K562 (cell line): ENCODE measurements around the gene NT5C. TPM values are rescaled to one million over a fixed set of nuclear protein-coding genes. Genes with fewer than 3 reads are reported as not detected.

ENCODE experiments used
- ATAC-seq: fragments of 200-7000 bp; cut with Tn5 transposase; 3 replicates; pipeline ENCODE4 v1.9.1; 2020; ENCODE audit warnings: moderate library complexity
- BruUV-seq: library from RNA; stranded (reverse); fragments of 400-500 nt; replicated peaks from 2 replicates; lab custom pipeline; 2021; lab: Mats Ljungman, UMichigan
- CTCF ChIA-PET: fragments of 300-600 bp; formaldehyde crosslinking; extraction: SDS; loops from one replicate; lab custom pipeline; 2021; ENCODE audit warnings: low intra/inter-chr PET ratio; lab: Yijun Ruan, JAX
- POLR2A ChIA-PET: fragments of 300-600, 350-650 bp; sonication (Branson Sonifier 250); formaldehyde crosslinking; extraction: SDS; loops from one replicate; lab custom pipeline; 2021; ENCODE audit warnings: antibody characterized with exemption, inconsistent platforms; lab: Yijun Ruan, JAX
- DNase-seq, 4 experiments: peaks; one replicate each; pipeline versions ENCODE4 v3.0.0 to v3.0.0-alpha.2; 2011 to 2018; ENCODE audit warnings: low spot score in 3 of 4, mixed read lengths in 3 of 4; ENCODE audit errors: extremely low read depth in 1 of 4
- FAIRE-seq: peaks from 2 replicates; lab custom pipeline; 2011; peaks lifted over from hg19 to GRCh38; lab: Jason Lieb, UNC
- H2AFZ ChIP-seq: 2 replicates; pipeline ENCODE4 v1.6.0; 2011; ENCODE audit warnings: low read depth, low read length, control low read depth, inconsistent platforms
- H3K27ac ChIP-seq: fragments of 200-600 bp; 3 replicates; pipeline ENCODE4 v1.8.0; 2011; ENCODE audit warnings: low read depth, mild to moderate bottlenecking, control low read depth, inconsistent platforms, low read length, moderate library complexity, mixed read lengths; ENCODE audit errors: extremely low read depth
- H3K27me3 ChIP-seq, 2 experiments: fragments of 300-600 bp in 1 of 2; 2 replicates in 1 of 2; 3 replicates in 1 of 2; pipeline versions ENCODE4 v1.6.0 to v1.8.0; 2011; ENCODE audit warnings: inconsistent platforms in 2 of 2, low read length in 2 of 2, mild to moderate bottlenecking in 1 of 2, mixed read lengths in 1 of 2, moderate library complexity in 1 of 2; ENCODE audit not compliant: control insufficient read depth in 2 of 2, insufficient read depth in 2 of 2
- H3K36me3 ChIP-seq: fragments of 300-600 bp; 3 replicates; pipeline ENCODE4 v1.8.0; 2011; ENCODE audit warnings: mild to moderate bottlenecking, low read length, inconsistent platforms; ENCODE audit not compliant: control insufficient read depth, insufficient read depth
- H3K4me1 ChIP-seq, 2 experiments: fragments of 200-600 bp in 1 of 2; replicated peaks in 1 of 2; 2 replicates in 1 of 2; 3 replicates in 1 of 2; pipeline versions ENCODE4 v1.5.1 to v1.8.0; 2011; ENCODE audit warnings: inconsistent platforms in 2 of 2, low read length in 2 of 2, mild to moderate bottlenecking in 1 of 2, mixed read lengths in 1 of 2, moderate library complexity in 1 of 2; ENCODE audit not compliant: control insufficient read depth in 2 of 2, insufficient read depth in 2 of 2
- H3K4me2 ChIP-seq: 2 replicates; pipeline ENCODE4 v1.6.1; 2011; ENCODE audit warnings: low read length, control low read depth, inconsistent platforms, mixed read lengths; ENCODE audit not compliant: insufficient read depth
- H3K4me3 ChIP-seq: fragments of 200-600 bp; sonication (generic), shearing (Covaris generic); 2 replicates; pipeline ENCODE4 v1.5.1; 2016; ENCODE audit warnings: control low read depth, inconsistent platforms
- H3K79me2 ChIP-seq: fragments of 200-600 bp; 3 replicates; pipeline ENCODE4 v1.8.0; 2011; ENCODE audit warnings: low read length, inconsistent platforms; ENCODE audit not compliant: control insufficient read depth, insufficient read depth
- H3K9ac ChIP-seq, 2 experiments: 2 replicates each; pipeline versions ENCODE4 v1.6.0 to v1.6.1; 2011; ENCODE audit warnings: low read depth in 2 of 2, low read length in 2 of 2, control low read depth in 1 of 2, inconsistent platforms in 1 of 2, mild to moderate bottlenecking in 1 of 2, mixed read lengths in 1 of 2; ENCODE audit not compliant: insufficient read depth in 1 of 2
- H3K9me1 ChIP-seq: one replicate; pipeline ENCODE4 v1.6.0; 2011; ENCODE audit warnings: inconsistent platforms, mild to moderate bottlenecking, low read length, moderate library complexity; ENCODE audit not compliant: control insufficient read depth, insufficient read depth
- H3K9me3 ChIP-seq: replicated peaks from 2 replicates; pipeline ENCODE4 v1.5.1; 2011; ENCODE audit warnings: low read depth, low read length, inconsistent platforms; ENCODE audit not compliant: control insufficient read depth, insufficient read depth
- H4K20me1 ChIP-seq: replicated peaks from 2 replicates; pipeline ENCODE4 v1.6.1; 2011; ENCODE audit warnings: low read length, inconsistent platforms, mixed read lengths; ENCODE audit not compliant: control insufficient read depth, insufficient read depth
- CHAMP1 ChIP-seq: fragments of 450-650 bp; IDR thresholded peaks from 2 replicates; pipeline ENCODE4 v1.6.1; 2016; ENCODE audit warnings: mild to moderate bottlenecking
- CREM ChIP-seq: IDR thresholded peaks from 2 replicates; pipeline ENCODE4 v1.6.1; 2014; ENCODE audit warnings: antibody characterized with exemption, low read depth
- E2F1 ChIP-seq: sonication (generic); formaldehyde crosslinking; IDR thresholded peaks from 2 replicates; pipeline ENCODE4 v1.8.1; 2023; ENCODE audit warnings: mild to moderate bottlenecking, missing genetic modification reagents, moderate library complexity
- HES1 ChIP-seq: fragments of 450-650 bp; IDR thresholded peaks from 2 replicates; pipeline ENCODE4 v1.6.1; 2016; ENCODE audit warnings: low read depth, mild to moderate bottlenecking, moderate library complexity
- MED1 ChIP-seq: sonication (generic); formaldehyde crosslinking; IDR thresholded peaks from 2 replicates; pipeline ENCODE4 v1.8.1; 2023; ENCODE audit warnings: missing genetic modification reagents, borderline replicate concordance
- MTA3 ChIP-seq: fragments of 450-650 bp; formaldehyde crosslinking; IDR thresholded peaks from 2 replicates; pipeline ENCODE4 v1.6.1; 2017; ENCODE audit warnings: mild to moderate bottlenecking, borderline replicate concordance
- MYNN ChIP-seq, 2 experiments: sonication (generic); formaldehyde crosslinking in 1 of 2; IDR thresholded peaks; 2 replicates each; pipeline versions ENCODE4 v1.5.0 to v1.6.1; 2016 to 2020; ENCODE audit warnings: antibody characterized with exemption in 1 of 2, missing genetic modification reagents in 1 of 2
- SRF ChIP-seq, 2 experiments: fragments of 250-450, 450-650 bp in 1 of 2; sonication (Bioruptor Pico) in 1 of 2; sonication (generic) in 1 of 2; formaldehyde crosslinking; IDR thresholded peaks; 2 replicates each; pipeline versions ENCODE4 v1.5.0 to v1.5.1; 2020 to 2022; ENCODE audit warnings: mild to moderate bottlenecking in 1 of 2, missing genetic modification reagents in 1 of 2
- STAT5A ChIP-seq: IDR thresholded peaks from 2 replicates; pipeline ENCODE4 v1.6.1; 2012; ENCODE audit warnings: low read length, inconsistent platforms, borderline replicate concordance
- THAP7 ChIP-seq: fragments of 250-450 bp; sonication (Bioruptor Pico); IDR thresholded peaks from 2 replicates; pipeline ENCODE4 v1.5.0; 2021
- THRAP3 ChIP-seq: fragments of 450-650 bp; IDR thresholded peaks from 2 replicates; pipeline ENCODE4 v1.6.1; 2016; ENCODE audit warnings: mild to moderate bottlenecking, inconsistent platforms, borderline replicate concordance
- ZNF699 ChIP-seq: fragments of 250-450 bp; sonication (Bioruptor Pico); IDR thresholded peaks from 2 replicates; pipeline ENCODE4 v1.8.0; 2021; ENCODE audit warnings: mild to moderate bottlenecking, moderate library complexity; ENCODE audit not compliant: insufficient replicate concordance
- ZNF740 ChIP-seq, 3 experiments: fragments of 200-800 bp in 1 of 3; sonication (Bioruptor generic) in 1 of 3; sonication (generic) in 1 of 3; formaldehyde crosslinking in 1 of 3; IDR thresholded peaks; 2 replicates each; pipeline versions ENCODE4 v1.6.1 to v1.8.0; 2016 to 2022; ENCODE audit warnings: mild to moderate bottlenecking in 2 of 3, missing compliant biosample characterization in 2 of 3, missing genetic modification characterization in 2 of 3, missing genetic modification reagents in 1 of 3
- WGBS: fragments of 100-300 bp; shearing (Covaris generic); methylation state at CpG from one replicate; pipeline ENCODE4 v1.1.6; 2016; ENCODE audit warnings: low coverage, mixed read lengths; ENCODE audit not compliant: insufficient coverage; ENCODE audit errors: missing lambda C conversion rate; 5-methylcytosine and 5-hydroxymethylcytosine counted together
- in situ Hi-C: fragments of 300-500 bp; cut with MboI; formaldehyde crosslinking; loops from 4 replicates; pipeline ENCODE4 v1.15.0; 2018; ENCODE audit warnings: inconsistent platforms, mixed read lengths
- intact Hi-C: fragments of 100-400 bp; cut with micrococcal nuclease; formaldehyde crosslinking; loops from 2 replicates; pipeline ENCODE4 v1.14.2; 2022
- polyA plus RNA-seq, 8 experiments: library from polyadenylated mRNA; depleted of rRNA in 4 of 8; stranded (reverse) in 5 of 8; unstranded in 3 of 8; fragments of >200 nt; fragmentation: Nextera tagmentation in 2 of 8; fragmentation: Illumina TruSeq in 1 of 8; extraction: Ambion mirVana in 2 of 8; extraction: Trizol in 1 of 8; gene quantifications; 2 replicates each; pipeline versions ENCODE4 v1.2.1 to v1.2.3, GENCODE V29; 2011 to 2014; ENCODE audit warnings: inconsistent platforms in 1 of 8, missing spikeins in 1 of 8
- total RNA-seq, 7 experiments: library from RNA; depleted of rRNA in 6 of 7; stranded (reverse); fragments of >200 nt in 6 of 7; fragmentation: Illumina TruSeq in 2 of 7; extraction: Trizol in 2 of 7; gene quantifications; 2 replicates each; pipeline versions ENCODE4 v1.2.1 to v1.2.3, GENCODE V29; 2011 to 2021; ENCODE audit warnings: low replicate concordance in 1 of 7

The NT5C gene
- total and polyA plus RNA-seq, 9 of the 15 experiments (the other 6 are each of a cell fraction or from before 2014, with no cell fraction given): 2.9 to 205 (median 45.0) TPM

GRCh38 chr17:75087558-75088453 is 43.7 kb downstream of the NT5C start, which contains the start of gene SLC16A5:
TSS of gene SLC16A5 (plus strand) at chr17:75087954. CDS start at chr17:75093637, 5,683 bp downstream.
- TSS peak; percentile 58 for BruUV-seq
- Histone ChIP-seq H4K20me1 (no peaks in the 10 kb centered on the region), H3K9ac (peak within 1 kb of the TSS; percentile 71 to 88), H3K36me3 (no peaks in the 10 kb centered on the region), H3K27me3 (no peaks in the 10 kb centered on the region; a peak in 1 of 5 replicates), H2AFZ (peak within 1 kb of the TSS; percentile 91), H3K9me1 (peaks cover 5% of the 10 kb centered on the region), H3K27ac (peak within 1 kb of the TSS; percentile 84), H3K4me1 (peaks cover 54 to 59% of the 10 kb centered on the region in 2 experiments), H3K4me3 (peak within 1 kb of the TSS; percentile 34), H3K9me3 (no peaks in the 10 kb centered on the region), H3K79me2 (no peaks in the 10 kb centered on the region; the same call in 2 of the 3 replicates), H3K4me2 (peak within 1 kb of the TSS; percentile 90)
- ATAC-seq (peak; percentile 88), FAIRE-seq (peak; percentile 69), DNase-seq (peak; percentile 85 to 96 (median 92))
- in situ Hi-C loops: no loop called here
- 35% methylated on average over 18 of the region's 69 CpGs for WGBS
- intact Hi-C loops: no loop called here
- ChIA-PET CTCF (interaction anchor here (0.6 kb wide), 1 partner anchor 27 kb away, joined by 3 read pairs; no protein-coding TSS in a partner anchor), POLR2A (interaction anchor here (0.7 to 3.0 kb wide), 7 partner anchors 9 to 27 kb away, joined by 3 to 11 read pairs (median 4); no protein-coding TSS in a partner anchor)
- no peak for TF ChIP-seq ZNF699 (CRISPR knock-in tag)
- TF ChIP-seq THRAP3: no peak
- no peak for TF ChIP-seq E2F1 (CRISPR knock-in tag)
- TF ChIP-seq SRF (CRISPR knock-in tag; IDR thresholded peaks at IDR 0.05): peak in 1 of 2 experiments; percentile 55; a peak in 1 of 4 replicates
- no peak for TF ChIP-seq CHAMP1
- TF ChIP-seq CREM: 0 out of 2 replicates have a peak, but pooled peaks have one; percentile 15
- TF ChIP-seq THAP7 (CRISPR knock-in tag): no peak
- TF ChIP-seq STAT5A: no peak
- no peak for TF ChIP-seq HES1
- no peak for TF ChIP-seq ZNF740 (CRISPR knock-in tag; IDR thresholded peaks at IDR 0.05)
- TF ChIP-seq ZNF740 (tag; IDR thresholded peaks at IDR 0.05): no peak
- TF ChIP-seq MED1 (CRISPR knock-in tag): no peak
- TF ChIP-seq MYNN (IDR thresholded peaks at IDR 0.05): no peak
- no peak for TF ChIP-seq MYNN (CRISPR knock-in tag; IDR thresholded peaks at IDR 0.05)
- 0 out of 2 replicates have a peak, but pooled peaks have one; percentile 14 for TF ChIP-seq MTA3
